A549 (cell line): ENCODE measurements around the gene NSUN3. TPM values are rescaled to one million over a fixed set of nuclear protein-coding genes. Genes with fewer than 3 reads are reported as not detected.

ENCODE experiments used
- ATAC-seq, 2 experiments: fragments of 200-7000 bp in 1 of 2; fragments of >200 bp in 1 of 2; cut with Nextera tagmentation in 1 of 2; cut with Tn5 transposase in 1 of 2; 3 replicates each; pipeline versions ENCODE4 v1.8.0 to v1.9.1; 2018 to 2020; ENCODE audit warnings: mild to moderate bottlenecking in 1 of 2, moderate library complexity in 1 of 2
- CTCF ChIA-PET: fragments of 300-600 bp; sonication (Branson Sonifier 250); formaldehyde crosslinking; extraction: SDS; loops from one replicate; lab custom pipeline; 2021; ENCODE audit warnings: antibody characterized with exemption, inconsistent platforms; lab: Yijun Ruan, JAX
- POLR2A ChIA-PET: fragments of 350-600 bp; formaldehyde crosslinking; extraction: SDS; loops from one replicate; lab custom pipeline; 2021; ENCODE audit warnings: antibody characterized with exemption, inconsistent platforms; lab: Yijun Ruan, JAX
- DNase-seq, 2 experiments: peaks; one replicate each; pipeline versions ENCODE4 v3.0.0 to v3.0.0-alpha.2; 2011 to 2016; ENCODE audit warnings: low read depth in 1 of 2, low spot score in 1 of 2
- FAIRE-seq: peaks from 2 replicates; lab custom pipeline; 2011; peaks lifted over from hg19 to GRCh38; lab: Jason Lieb, UNC
- H3K27ac ChIP-seq, 2 experiments: fragments of >200 bp; sonication (Bioruptor Twin); formaldehyde crosslinking; 3 replicates each; pipeline ENCODE4 v1.5.1; 2016 to 2017
- H3K4me1 ChIP-seq: fragments of >200 bp; sonication (Bioruptor Twin); formaldehyde crosslinking; 3 replicates; pipeline ENCODE4 v1.6.1; 2016
- H3K4me2 ChIP-seq: fragments of >200 bp; sonication (Bioruptor Twin); formaldehyde crosslinking; 3 replicates; pipeline ENCODE4 v1.6.1; 2016
- H3K4me3 ChIP-seq: fragments of >200 bp; sonication (Bioruptor Twin); formaldehyde crosslinking; 3 replicates; pipeline ENCODE4 v1.5.1; 2016
- H3K9me3 ChIP-seq: fragments of >200 bp; sonication (Bioruptor Twin); formaldehyde crosslinking; 3 replicates; pipeline ENCODE4 v1.6.1; 2016
- ATOH8 ChIP-seq: fragments of 250-450 bp; sonication (Bioruptor Pico); IDR thresholded peaks from 2 replicates; pipeline ENCODE4 v1.5.0; 2020; ENCODE audit warnings: low read depth, mild to moderate bottlenecking, moderate library complexity
- CBX2 ChIP-seq: fragments of 200-600 bp; sonication (generic); IDR thresholded peaks from 2 replicates; pipeline ENCODE4 v1.6.1; 2016; ENCODE audit warnings: low read depth, mild to moderate bottlenecking, borderline replicate concordance
- CBX8 ChIP-seq: fragments of 200-600 bp; sonication (generic); IDR thresholded peaks from 2 replicates; pipeline ENCODE4 v1.6.1; 2016
- CEBPB ChIP-seq, 2 experiments: fragments of >200 bp in 1 of 2; sonication (Bioruptor Twin) in 1 of 2; formaldehyde crosslinking in 1 of 2; IDR thresholded peaks; 2 replicates each; pipeline ENCODE4 v1.6.1; 2012 to 2016
- CHD2 ChIP-seq: fragments of 150-350 bp; IDR thresholded peaks from 2 replicates; pipeline ENCODE4 v1.6.1; 2014; ENCODE audit warnings: low read length; ENCODE audit not compliant: partially characterized antibody
- CTCF ChIP-seq: fragments of >200 bp; sonication (Bioruptor Twin); formaldehyde crosslinking; IDR thresholded peaks from 3 replicates; pipeline ENCODE4 v1.5.1; 2016
- E2F6 ChIP-seq: IDR thresholded peaks from 2 replicates; pipeline ENCODE4 v1.6.1; 2012; ENCODE audit warnings: low read depth, borderline replicate concordance
- EHMT2 ChIP-seq: fragments of 200-600 bp; sonication (generic); IDR thresholded peaks from 2 replicates; pipeline ENCODE4 v1.6.1; 2016; ENCODE audit warnings: antibody characterized with exemption, low read depth, mild to moderate bottlenecking, moderate library complexity
- ESRRA ChIP-seq: fragments of 150-350 bp; IDR thresholded peaks from 2 replicates; pipeline ENCODE4 v1.6.1; 2014; ENCODE audit warnings: mild to moderate bottlenecking, low read length, borderline replicate concordance
- HMGXB4 ChIP-seq: fragments of 250-450 bp; sonication (Bioruptor Pico); IDR thresholded peaks from 2 replicates; pipeline ENCODE4 v1.5.0; 2021; ENCODE audit warnings: mild to moderate bottlenecking, moderate library complexity, borderline replicate concordance
- HOXA7 ChIP-seq: fragments of 250-450 bp; sonication (Bioruptor Pico); IDR thresholded peaks from 2 replicates; pipeline ENCODE4 v1.5.0; 2020; ENCODE audit warnings: mild to moderate bottlenecking, moderate library complexity
- HOXB13 ChIP-seq: fragments of 250-450 bp; sonication (Bioruptor Pico); IDR thresholded peaks from 2 replicates; pipeline ENCODE4 v1.5.0; 2020; ENCODE audit warnings: low read depth, mild to moderate bottlenecking, moderate library complexity
- JUN ChIP-seq, 2 experiments: fragments of >200 bp; sonication (Bioruptor Twin); formaldehyde crosslinking; IDR thresholded peaks; 2 replicates in 1 of 2; 3 replicates in 1 of 2; pipeline ENCODE4 v1.6.1; 2016 to 2017
- KDM1A ChIP-seq: fragments of 200-600 bp; sonication (generic); IDR thresholded peaks from 2 replicates; pipeline ENCODE4 v1.6.1; 2016; ENCODE audit warnings: low read depth, mild to moderate bottlenecking
- MAFK ChIP-seq: fragments of 450-650 bp; IDR thresholded peaks from 2 replicates; pipeline ENCODE4 v1.6.1; 2014; ENCODE audit not compliant: partially characterized antibody
- MAZ ChIP-seq: fragments of 150-350 bp; IDR thresholded peaks from 2 replicates; pipeline ENCODE4 v1.6.1; 2014; ENCODE audit warnings: antibody characterized with exemption, low read depth, low read length, borderline replicate concordance
- MYC ChIP-seq: IDR thresholded peaks from 2 replicates; pipeline ENCODE4 v1.6.1; 2012; ENCODE audit warnings: mild to moderate bottlenecking, inconsistent platforms, low read length, improper control_type of control experiment, borderline replicate concordance
- NPAS2 ChIP-seq: fragments of 250-450 bp; sonication (Bioruptor Pico); IDR thresholded peaks from 2 replicates; pipeline ENCODE4 v1.8.0; 2022; ENCODE audit warnings: mild to moderate bottlenecking, moderate library complexity, borderline replicate concordance
- PBX3 ChIP-seq: IDR thresholded peaks from 2 replicates; pipeline ENCODE4 v1.6.1; 2012
- PHF8 ChIP-seq: fragments of 200-600 bp; sonication (generic); IDR thresholded peaks from 2 replicates; pipeline ENCODE4 v1.6.1; 2016; ENCODE audit warnings: low read depth, mild to moderate bottlenecking, antibody characterized with exemption, moderate library complexity, borderline replicate concordance
- POLR2A ChIP-seq: IDR thresholded peaks from 2 replicates; pipeline ENCODE4 v1.6.1; 2012; ENCODE audit warnings: mild to moderate bottlenecking, low read length
- RARB ChIP-seq: fragments of 250-450 bp; sonication (Bioruptor Pico); IDR thresholded peaks from 2 replicates; pipeline ENCODE4 v1.8.0; 2021; ENCODE audit warnings: mild to moderate bottlenecking, moderate library complexity
- REST ChIP-seq: fragments of 200-600 bp; sonication (generic); IDR thresholded peaks from 2 replicates; pipeline ENCODE4 v1.6.1; 2016; ENCODE audit warnings: antibody characterized with exemption, mild to moderate bottlenecking, moderate library complexity
- SMC3 ChIP-seq: fragments of >200 bp; sonication (Bioruptor Twin); formaldehyde crosslinking; IDR thresholded peaks from 3 replicates; pipeline ENCODE4 v1.6.1; 2018; ENCODE audit warnings: inconsistent platforms
- SREBF2 ChIP-seq: fragments of 450-650 bp; IDR thresholded peaks from 2 replicates; pipeline ENCODE4 v1.6.1; 2014; ENCODE audit warnings: mild to moderate bottlenecking, moderate library complexity
- ZC3H11A ChIP-seq: fragments of 450-650 bp; IDR thresholded peaks from 2 replicates; pipeline ENCODE4 v1.6.1; 2014; ENCODE audit warnings: antibody characterized with exemption, mild to moderate bottlenecking
- ZFP36 ChIP-seq: fragments of 450-650 bp; IDR thresholded peaks from 2 replicates; pipeline ENCODE4 v1.6.1; 2014; ENCODE audit warnings: borderline replicate concordance; ENCODE audit not compliant: partially characterized antibody
- ZNF302 ChIP-seq: fragments of 250-450 bp; sonication (Bioruptor Pico); IDR thresholded peaks from 2 replicates; pipeline ENCODE4 v1.9.0; 2021; ENCODE audit warnings: inconsistent platforms, mild to moderate bottlenecking, moderate library complexity
- WGBS: methylation state at CpG from one replicate; pipeline ENCODE4 v1.1.6; 2017; ENCODE audit errors: missing lambda C conversion rate; 5-methylcytosine and 5-hydroxymethylcytosine counted together
- polyA minus RNA-seq: library from RNA; depleted of rRNA, polyadenylated mRNA; stranded (reverse); fragments of >200 nt; gene quantifications from 2 replicates; pipeline ENCODE4 v1.2.3, GENCODE V29; 2011; rRNA and poly(A)+ RNA removed
- polyA plus RNA-seq, 4 experiments: library from polyadenylated mRNA; depleted of rRNA in 3 of 4; stranded (reverse); fragments of >200 nt; fragmentation: RNase III in 1 of 4; extraction: RNeasy Plus Mini Kit Qiagen cat#74134 plus additional on column Dnase treatment in 1 of 4; gene quantifications; 2 replicates in 3 of 4; 3 replicates in 1 of 4; pipeline ENCODE4 v1.2.3, GENCODE V29; 2011 to 2017

NSUN3 gene
- polyA plus RNA-seq (2011; rRNA removed) (13.5 and 22.5 TPM in 2 replicates), polyA plus RNA-seq (2017; fragmentation: RNase III; extraction: RNeasy Plus Mini Kit Qiagen cat#74134 plus additional on column Dnase treatment) (8.6 to 11.0 TPM (median 8.8 TPM) in 3 replicates), polyA minus RNA-seq (22.3 and 25.7 TPM in 2 replicates)
- polyA plus RNA-seq (2012; cell fraction: cytosol; rRNA removed): 4.8 and 5.6 TPM in 2 replicates
- 2.3 and 3.8 TPM in 2 replicates for polyA plus RNA-seq (2012; cell fraction: nucleus; rRNA removed)

- under 1% methylated on average over 34 of the region's 52 CpGs for WGBS
- CTCF ChIA-PET: interaction anchor here (1.0 to 1.2 kb wide), 2 partner anchors 7 to 13 kb away, joined by 3 to 4 read pairs; no protein-coding TSS in a partner anchor
- Histone ChIP-seq H3K4me3 (peak within 1 kb of the TSS; percentile 56), H3K9me3 (no peaks in the 10 kb centered on the region), H3K4me2 (peak within 1 kb of the TSS; percentile 83), H3K4me1 (peaks cover 18% of the 10 kb centered on the region; the same call in 2 of the 3 replicates), H3K27ac (peak within 1 kb of the TSS; percentile 94 to 96)
- DNase-seq (peak; percentile 88 to 98), FAIRE-seq (peak; percentile 56), ATAC-seq (peak; percentile 97 to 98)
- POLR2A ChIA-PET: interaction anchor here (0.6 to 1.9 kb wide), 11 partner anchors 9 to 89 kb away, joined by 3 to 20 read pairs (median 4); partner anchors contain the start of genes ARL13B and PROS1
- TF ChIP-seq MYC (0 out of 2 replicates have a peak, but pooled peaks have one; percentile 49), ZFP36 (no peak), ESRRA (no peak), NPAS2 (CRISPR knock-in tag) (no peak), EHMT2 (no peak), RARB (CRISPR knock-in tag) (no peak), HOXB13 (CRISPR knock-in tag) (no peak), PBX3 (no peak), ZNF302 (CRISPR knock-in tag) (no peak), MAFK (peak; percentile 95), CBX2 (no peak), MAZ (no peak), HOXA7 (CRISPR knock-in tag) (no peak), KDM1A (no peak), E2F6 (peak; percentile 49; the same call in 1 of the 2 replicates), POLR2A (peak; percentile 79), ATOH8 (CRISPR knock-in tag) (no peak), SREBF2 (no peak), CBX8 (no peak), CEBPB (IDR thresholded peaks at IDR 0.05) (no peak), PHF8 (peak; percentile 90; the same call in 1 of the 2 replicates), ZC3H11A (no peak), JUN (IDR thresholded peaks at IDR 0.05) (peak; percentile 53 to 78; a peak in 4 of 5 replicates), SMC3 (no peak), HMGXB4 (CRISPR knock-in tag) (no peak), CTCF (no peak), CHD2 (peak; percentile 96), REST (peak; percentile 94)
Observed at GRCh38 chr3:94062513-94063404, at the start of gene NSUN3, which contains the start of gene DHFR2. TSS of gene NSUN3 (plus strand) at chr3:94063061. CDS start at chr3:94063127, 66 bp downstream. TSS of gene DHFR2 (minus strand) at chr3:94062916. CDS start at chr3:94061511, 1,405 bp downstream.
